K562 (cell line): ENCODE measurements around the gene TMEM123. TPM values are rescaled to one million over a fixed set of nuclear protein-coding genes. Genes with fewer than 3 reads are reported as not detected.

Experiments
- ARID1B ChIP-seq: fragments of 450-650 bp; IDR thresholded peaks from 2 replicates; pipeline ENCODE4 v1.6.1; 2016; ENCODE audit warnings: antibody characterized with exemption, mild to moderate bottlenecking, inconsistent platforms
- CBFA2T2 ChIP-seq: fragments of 450-650 bp; conservative IDR thresholded peaks from 2 replicates; pipeline ENCODE4 v1.6.1; 2017; ENCODE audit warnings: mild to moderate bottlenecking
- CBFA2T3 ChIP-seq: fragments of 450-650 bp; IDR thresholded peaks from 2 replicates; pipeline ENCODE4 v1.6.1; 2017
- ETS2 ChIP-seq: IDR thresholded peaks from 2 replicates; pipeline ENCODE4 v1.6.1; 2016; ENCODE audit warnings: borderline replicate concordance, missing genetic modification characterization, mild to moderate bottlenecking, moderate library complexity, missing compliant biosample characterization; ENCODE audit not compliant: poor library complexity, severe bottlenecking
- GABPA ChIP-seq: fragments of 200-800 bp; sonication (Bioruptor generic); conservative IDR thresholded peaks from 2 replicates; pipeline ENCODE4 v1.6.1; 2016; ENCODE audit warnings: low read depth, missing genetic modification characterization, missing compliant biosample characterization
- HDAC2 ChIP-seq: fragments of 450-650 bp; IDR thresholded peaks from 2 replicates; pipeline ENCODE4 v1.6.1; 2016; ENCODE audit warnings: mild to moderate bottlenecking
- PBX2 ChIP-seq, 2 experiments: IDR thresholded peaks in 1 of 2; conservative IDR thresholded peaks in 1 of 2; 2 replicates each; pipeline ENCODE4 v1.6.1; 2016; ENCODE audit warnings: low read depth in 2 of 2, mild to moderate bottlenecking in 1 of 2, missing compliant biosample characterization in 1 of 2, missing genetic modification characterization in 1 of 2, moderate library complexity in 1 of 2
- PRDM10 ChIP-seq: fragments of 450-650 bp; IDR thresholded peaks from 2 replicates; pipeline ENCODE4 v1.6.1; 2018; ENCODE audit not compliant: partially characterized antibody
- TEAD4 ChIP-seq, 2 experiments: sonication (generic) in 1 of 2; formaldehyde crosslinking in 1 of 2; IDR thresholded peaks; 2 replicates each; pipeline versions ENCODE4 v1.6.1 to v1.8.0; 2012 to 2022; ENCODE audit warnings: borderline replicate concordance in 1 of 2, inconsistent platforms in 1 of 2, low read length in 1 of 2, mild to moderate bottlenecking in 1 of 2, missing genetic modification reagents in 1 of 2
- ZNF124 ChIP-seq: sonication (generic); formaldehyde crosslinking; IDR thresholded peaks from 2 replicates; pipeline ENCODE4 v1.8.1; 2022; ENCODE audit warnings: missing genetic modification reagents
- ZNF395 ChIP-seq: fragments of 200-800 bp; sonication (Bioruptor generic); IDR thresholded peaks from 2 replicates; pipeline ENCODE4 v1.6.1; 2017; ENCODE audit warnings: missing genetic modification characterization, missing compliant biosample characterization
- polyA plus RNA-seq, 8 experiments: library from polyadenylated mRNA; depleted of rRNA in 4 of 8; stranded (reverse) in 5 of 8; unstranded in 3 of 8; fragments of >200 nt; fragmentation: Nextera tagmentation in 2 of 8; fragmentation: Illumina TruSeq in 1 of 8; extraction: Ambion mirVana in 2 of 8; extraction: Trizol in 1 of 8; gene quantifications; 2 replicates each; pipeline versions ENCODE4 v1.2.1 to v1.2.3, GENCODE V29; 2011 to 2014; ENCODE audit warnings: inconsistent platforms in 1 of 8, missing spikeins in 1 of 8
- total RNA-seq, 7 experiments: library from RNA; depleted of rRNA in 6 of 7; stranded (reverse); fragments of >200 nt in 6 of 7; fragmentation: Illumina TruSeq in 2 of 7; extraction: Trizol in 2 of 7; gene quantifications; 2 replicates each; pipeline versions ENCODE4 v1.2.1 to v1.2.3, GENCODE V29; 2011 to 2021; ENCODE audit warnings: low replicate concordance in 1 of 7

The TMEM123 gene
- total and polyA plus RNA-seq, 9 of the 15 experiments (the other 6 are each of a cell fraction or from before 2014, with no cell fraction given) = 19.8 to 344 (median 82.4) TPM

GRCh38 chr11:102451041-102451680 lies 1.4 kb downstream of the TMEM123 start (continued):
- TF ChIP-seq CBFA2T2 = peak; percentile 65
- no peak for TF ChIP-seq ETS2 (tag)
- TF ChIP-seq ZNF395 (CRISPR knock-in tag) = no peak
- peak; percentile 84 for TF ChIP-seq CBFA2T3
- no peak for TF ChIP-seq PRDM10
- TF ChIP-seq GABPA (tag) = no peak
- peak; percentile 67 for TF ChIP-seq ARID1B
- peak; percentile 20; the same call in 1 of the 2 replicates for TF ChIP-seq HDAC2
- no peak for TF ChIP-seq PBX2 (CRISPR knock-in tag; IDR thresholded peaks at IDR 0.05; ENCODE audit: low read depth)
- no peak for TF ChIP-seq PBX2 (tag; conservative IDR thresholded peaks at IDR 0.05; ENCODE audit: low read depth)
- peak; percentile 58; the same call in 1 of the 2 replicates for TF ChIP-seq TEAD4 (IDR thresholded peaks at IDR 0.05; ENCODE audit: low read length)
- TF ChIP-seq TEAD4 (CRISPR knock-in tag; IDR thresholded peaks at IDR 0.05; ENCODE audit: borderline replicate concordance) = no peak
- no peak for TF ChIP-seq ZNF124 (CRISPR knock-in tag)
